Activated CD4-positive, alpha-beta T cell treated with anti-CD3 and anti-CD28 coated beads for 36 hours (primary cell): ENCODE results near the gene FBXW2. TPM values are rescaled to one million over a fixed set of nuclear protein-coding genes. Genes with fewer than 3 reads are reported as not detected.
A peak's percentile ranks its signal among the peaks of the same experiment; 100 is the strongest.
"Not testable (repeated sequence)": the region's sequence is repeated elsewhere in the genome, so short reads cannot be mapped to it uniquely, and the experiment has no call there.

Experiments used
- ATAC-seq: fragments of 200-7000 bp; cut with Tn5 transposase; one replicate; pipeline ENCODE4 v1.10.0; 2021; ENCODE audit warnings: mild to moderate bottlenecking, moderate library complexity
- CTCF ChIA-PET: fragments of 350-600 bp; sonication (Branson Sonifier 250); formaldehyde crosslinking; loops from one replicate; lab custom pipeline; 2021; ENCODE audit warnings: antibody characterized with exemption; lab: Charles Lee
- POLR2A ChIA-PET: fragments of 350-600 bp; sonication (Branson Sonifier 250); formaldehyde crosslinking; loops from one replicate; lab custom pipeline; 2021; ENCODE audit warnings: antibody characterized with exemption, inconsistent platforms; lab: Charles Lee
- DNase-seq: peaks from one replicate; pipeline ENCODE4 v3.0.0-alpha.2; 2020
- H3K27ac Mint-ChIP-seq: one replicate; pipeline ENCODE4 v1.8.0; 2021; ENCODE audit warnings: mixed read lengths
- H3K27me3 Mint-ChIP-seq: one replicate; pipeline ENCODE4 v1.8.0; 2021; ENCODE audit warnings: mixed read lengths
- H3K36me3 Mint-ChIP-seq: one replicate; pipeline ENCODE4 v1.8.0; 2021; ENCODE audit warnings: low read depth, mixed read lengths
- H3K4me1 Mint-ChIP-seq: one replicate; pipeline ENCODE4 v1.8.0; 2021; ENCODE audit warnings: mixed read lengths
- H3K4me3 Mint-ChIP-seq: one replicate; pipeline ENCODE4 v1.8.0; 2021; ENCODE audit warnings: mild to moderate bottlenecking, moderate library complexity, mixed read lengths
- H3K9me3 Mint-ChIP-seq: one replicate; pipeline ENCODE4 v1.8.0; 2021; ENCODE audit warnings: low read depth, mixed read lengths
- intact Hi-C, 2 experiments: fragments of 100-400 bp; cut with DNase I in 1 of 2; cut with micrococcal nuclease in 1 of 2; formaldehyde crosslinking; loops; one replicate each; pipeline versions ENCODE4 v1.14.2 to v1.15.1; 2022 to 2024; cut with DNase I, micrococcal nuclease
- total RNA-seq, 2 experiments: library from RNA; stranded (reverse); gene quantifications; one replicate each; pipeline ENCODE4 v1.2.3, GENCODE V29; 2021

The FBXW2 gene
- total RNA-seq, 2 experiments from 2014 or later, result 53.0 to 68.1 TPM

DNA sequence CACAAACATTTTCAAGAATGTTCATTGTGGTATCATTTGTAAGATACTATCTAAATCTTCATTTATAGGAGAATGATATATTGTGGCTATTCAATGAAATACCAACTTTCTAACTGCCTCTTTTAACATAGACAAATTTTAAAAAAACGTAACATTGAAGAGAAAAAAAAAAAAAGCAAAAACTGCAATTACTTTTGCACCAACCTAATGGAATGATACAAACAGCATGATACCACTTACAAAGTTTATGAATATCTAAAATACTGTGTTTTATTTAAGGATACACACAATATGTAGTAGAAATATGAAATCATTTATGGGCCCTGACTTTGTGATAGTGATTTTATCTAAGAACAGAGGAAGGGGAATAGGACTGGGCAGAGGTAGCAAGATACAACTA, 25.4 kb upstream of the FBXW2 start:
- Mint-ChIP-seq H3K4me1 (peaks cover 2% of the 10 kb centered on the region), H3K27me3 (no peaks in the 10 kb centered on the region), H3K4me3 (no peak overlapping the region), H3K36me3 (peaks cover 45% of the 10 kb centered on the region), H3K9me3 (no peaks in the 10 kb centered on the region), H3K27ac (no peak overlapping the region)
- intact Hi-C loops, result no loop called here
- ChIA-PET POLR2A (no interaction called here), CTCF (no interaction called here)
- ATAC-seq (no peak), DNase-seq (no peak)

DNA sequence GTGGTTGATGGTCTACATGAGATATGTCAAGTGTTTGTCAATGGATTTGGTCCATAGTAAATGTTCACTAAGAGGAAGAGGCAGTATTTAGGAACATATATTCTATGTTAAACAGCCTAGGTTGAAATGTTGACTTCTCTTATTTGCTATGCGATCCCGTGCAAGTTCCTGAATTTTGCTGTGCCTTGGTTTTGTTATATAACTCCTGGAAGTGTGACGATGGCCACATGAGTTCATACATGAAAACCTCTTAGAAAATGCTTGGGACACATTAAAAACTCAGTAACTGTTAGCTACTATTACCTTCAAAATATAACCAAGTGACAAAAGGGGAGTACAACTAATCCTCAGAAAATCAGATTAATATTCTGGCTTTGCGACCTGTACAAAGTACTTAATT, 21.9 kb upstream of the FBXW2 start:
- Mint-ChIP-seq H3K36me3 (peaks cover 44% of the 10 kb centered on the region), H3K27ac (no peak overlapping the region), H3K4me3 (no peak overlapping the region), H3K27me3 (no peaks in the 10 kb centered on the region), H3K4me1 (peaks cover 6% of the 10 kb centered on the region), H3K9me3 (no peaks in the 10 kb centered on the region)
- POLR2A ChIA-PET, result no interaction called here
- CTCF ChIA-PET, result no interaction called here
- DNase-seq (no peak), ATAC-seq (no peak)
- intact Hi-C loops, result no loop called here

DNA sequence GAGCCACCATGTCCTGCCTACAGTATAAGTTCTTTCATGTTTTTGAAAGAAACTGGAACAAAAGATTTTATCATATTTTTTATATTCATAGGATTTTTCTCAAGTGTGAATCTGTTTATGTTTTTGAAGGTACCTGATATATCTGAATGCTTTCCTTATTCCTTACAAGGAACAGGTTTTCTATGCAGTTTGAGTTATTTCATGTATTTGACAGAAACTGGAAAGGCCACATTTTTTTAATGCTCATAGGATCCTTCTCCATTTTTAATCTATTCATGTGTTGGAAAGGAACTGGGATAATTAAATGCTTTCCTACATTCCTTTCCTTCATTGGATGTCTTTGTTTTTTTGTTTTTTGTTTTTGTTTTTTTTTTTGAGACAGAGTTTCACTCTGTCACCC, 15.7 kb upstream of the FBXW2 start:
- intact Hi-C loops, result no loop called here
- DNase-seq (no peak), ATAC-seq (no peak)
- H3K36me3 Mint-ChIP-seq, result peaks cover 37% of the 10 kb centered on the region
- H3K27me3 Mint-ChIP-seq, result no peaks in the 10 kb centered on the region
- ChIA-PET POLR2A (no interaction called here), CTCF (no interaction called here)
- no peak overlapping the region for H3K27ac Mint-ChIP-seq
- peaks cover 6% of the 10 kb centered on the region for H3K4me1 Mint-ChIP-seq
- peaks cover 32% of the 10 kb centered on the region for H3K9me3 Mint-ChIP-seq
- no peak overlapping the region for H3K4me3 Mint-ChIP-seq

DNA sequence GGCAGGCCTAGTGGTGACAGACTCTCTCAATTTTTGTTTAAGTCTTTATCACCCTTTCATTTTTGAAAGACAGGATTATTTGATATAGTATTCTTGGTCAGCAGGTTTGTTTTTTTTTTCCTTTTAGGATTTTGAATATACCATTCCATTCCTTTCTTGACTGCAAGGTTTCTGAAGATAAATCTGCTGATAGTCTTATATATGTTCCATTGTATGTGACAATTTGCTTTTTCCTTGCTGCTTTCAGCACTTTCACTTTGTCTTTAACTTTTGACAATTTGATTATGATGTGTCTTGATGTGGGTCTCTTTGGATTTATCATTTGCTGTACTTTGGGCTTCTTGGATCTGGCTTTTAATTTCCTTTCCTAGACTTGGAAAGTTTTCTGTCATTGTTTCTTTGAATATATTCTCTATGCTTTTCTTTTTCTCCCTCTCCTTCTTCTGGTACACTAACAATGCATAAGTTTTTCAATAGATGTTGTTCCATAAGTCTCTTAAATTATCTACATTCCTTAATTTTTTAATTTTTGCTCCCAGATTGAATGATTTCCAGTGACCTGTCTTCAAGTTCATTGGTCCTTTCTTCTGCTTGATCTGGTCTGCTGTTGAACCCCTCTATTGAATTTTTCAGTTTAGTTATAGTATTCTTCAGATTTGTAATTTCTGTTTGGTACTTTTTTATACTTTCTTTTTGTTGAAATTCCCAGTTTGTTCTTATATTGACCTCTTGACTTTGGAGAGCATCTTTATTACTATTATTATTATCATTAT, 14.6 kb upstream of the FBXW2 start:
- H3K27ac Mint-ChIP-seq, result no peak overlapping the region
- ATAC-seq (no peak), DNase-seq (no peak)
- ChIA-PET POLR2A (no interaction called here), CTCF (interaction anchor here (0.6 kb wide), 1 partner anchor 191 kb away, joined by 4 read pairs; no protein-coding TSS in a partner anchor)
- no peaks in the 10 kb centered on the region for H3K4me1 Mint-ChIP-seq
- H3K9me3 Mint-ChIP-seq, result peaks cover 32% of the 10 kb centered on the region
- no peaks in the 10 kb centered on the region for H3K27me3 Mint-ChIP-seq
- no peak overlapping the region for H3K4me3 Mint-ChIP-seq
- intact Hi-C loops, result no loop called here
- H3K36me3 Mint-ChIP-seq, result peaks cover 37% of the 10 kb centered on the region

DNA sequence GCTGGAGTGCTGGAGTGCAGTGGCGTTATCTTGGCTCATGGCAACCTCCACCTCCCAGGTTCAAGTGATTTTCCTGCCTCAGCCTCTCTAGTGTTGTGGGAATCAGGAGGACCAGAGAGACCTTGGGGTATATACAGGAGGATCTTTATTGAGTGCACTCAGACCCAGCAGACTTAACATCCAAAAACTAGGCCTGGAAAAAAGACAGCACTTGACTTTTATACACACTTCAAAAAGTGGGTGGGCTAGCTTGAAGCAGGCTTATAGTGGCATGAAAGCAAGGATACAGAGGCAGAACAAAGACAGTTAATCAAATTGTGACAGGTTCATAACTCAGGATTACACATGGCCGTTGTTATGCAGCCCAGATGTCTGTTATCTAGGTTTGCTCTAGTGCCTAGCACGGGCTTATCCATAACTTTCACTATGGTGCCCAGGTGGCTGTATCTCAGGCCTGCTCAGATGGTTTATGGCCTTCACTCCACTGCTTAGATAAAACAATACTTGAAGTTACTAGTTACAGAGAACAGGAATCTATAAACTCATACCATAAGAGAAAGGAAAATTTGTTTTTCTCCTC, 11.7 kb upstream of the FBXW2 start:
- POLR2A ChIA-PET, ATAC-seq, H3K27me3 Mint-ChIP-seq, H3K27ac Mint-ChIP-seq, H3K4me3 Mint-ChIP-seq, DNase-seq, CTCF ChIA-PET, intact Hi-C loops, H3K4me1 Mint-ChIP-seq: not testable (repeated sequence)
- Mint-ChIP-seq H3K36me3 (peaks cover 27% of the 10 kb centered on the region), H3K9me3 (peaks cover 32% of the 10 kb centered on the region)

DNA sequence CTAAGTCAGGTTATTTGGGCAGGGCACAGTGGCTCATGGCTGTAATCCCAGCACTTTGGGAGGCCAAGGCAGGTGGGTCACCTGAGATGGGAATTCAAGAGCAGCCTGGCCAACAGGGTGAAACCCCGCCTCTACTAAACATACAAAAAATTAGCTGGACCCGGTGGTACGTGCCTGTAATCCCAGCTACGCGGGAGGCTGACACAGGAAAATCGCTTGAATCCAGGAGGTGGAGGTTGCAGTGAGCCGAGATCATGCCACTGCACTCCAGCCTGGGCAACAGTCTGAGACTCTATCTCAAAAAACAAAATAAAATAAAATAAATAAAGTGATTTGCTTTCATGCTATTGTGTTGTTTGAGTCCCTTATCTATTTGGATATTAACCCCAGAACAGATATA, 8.2 kb upstream of the FBXW2 start:
- Mint-ChIP-seq H3K36me3 (peaks cover 6% of the 10 kb centered on the region), H3K4me1 (no peaks in the 10 kb centered on the region), H3K27ac (no peak overlapping the region), H3K4me3 (no peak overlapping the region), H3K27me3 (no peaks in the 10 kb centered on the region), H3K9me3 (peaks cover 14% of the 10 kb centered on the region)
- intact Hi-C loops, result no loop called here
- DNase-seq (no peak), ATAC-seq (no peak)
- CTCF ChIA-PET, result interaction anchor here (0.6 to 0.9 kb wide), 2 partner anchors 10 to 255 kb away, joined by 3 read pairs; no protein-coding TSS in a partner anchor
- POLR2A ChIA-PET, result no interaction called here

DNA sequence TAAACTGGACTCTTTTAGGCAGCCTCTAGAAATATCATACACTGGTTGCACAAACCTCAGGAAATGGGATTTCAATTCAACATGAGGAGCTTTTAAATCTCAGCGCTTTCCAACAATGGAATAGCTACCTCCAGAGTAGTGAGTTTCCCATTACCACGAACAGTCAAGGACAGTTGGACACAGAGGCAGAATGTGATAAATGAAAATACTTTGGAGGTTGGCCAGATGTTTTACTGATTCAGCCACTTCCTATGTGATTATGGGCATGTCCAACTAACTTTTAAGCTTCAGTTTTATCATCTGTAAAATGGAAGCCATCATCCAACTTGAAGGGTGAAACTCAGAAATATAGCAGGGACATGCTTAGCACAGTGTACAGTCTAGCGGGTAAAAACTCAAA, 2.1 kb downstream of the FBXW2 start:
- intact Hi-C loops, result loop anchor here in 1 of 2 experiments (5.0 kb wide), 1 partner anchor 411 kb away; the partner anchor contains the start of gene RAB14
- DNase-seq (no peak), ATAC-seq (no peak)
- H3K36me3 Mint-ChIP-seq, result peaks cover 33% of the 10 kb centered on the region
- H3K27ac Mint-ChIP-seq, result peak overlapping the region; percentile 35
- peaks cover 54% of the 10 kb centered on the region for H3K4me1 Mint-ChIP-seq
- ChIA-PET CTCF (interaction anchor here (0.6 kb wide), 1 partner anchor 36 kb away, joined by 3 read pairs; no protein-coding TSS in a partner anchor), POLR2A (interaction anchor here (0.8 kb wide), 1 partner anchor 55 kb away, joined by 3 read pairs; no protein-coding TSS in a partner anchor)
- H3K27me3 Mint-ChIP-seq, result no peaks in the 10 kb centered on the region
- H3K9me3 Mint-ChIP-seq, result no peaks in the 10 kb centered on the region
- H3K4me3 Mint-ChIP-seq, result peak overlapping the region; percentile 93

DNA sequence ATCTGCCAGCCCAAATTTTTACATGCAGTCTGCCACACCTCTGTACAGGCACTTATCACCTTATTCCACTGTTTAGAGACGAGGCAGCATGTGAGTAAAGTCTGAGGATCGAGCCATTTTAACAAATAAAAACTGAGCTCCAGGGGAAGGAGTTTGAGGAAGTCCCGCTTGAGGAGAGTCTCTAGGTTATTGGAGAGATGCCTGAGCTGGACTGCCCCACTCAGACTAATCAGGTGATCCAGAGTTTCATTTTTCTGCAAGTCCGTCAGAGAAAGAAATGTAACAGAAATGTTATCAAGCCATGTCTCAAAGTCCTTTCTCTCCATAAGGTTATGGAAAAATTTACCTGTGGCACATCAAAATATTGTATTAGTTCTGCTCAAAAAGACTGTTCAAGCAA, 5.3 kb downstream of the FBXW2 start:
- H3K36me3 Mint-ChIP-seq, result peaks cover 46% of the 10 kb centered on the region

DNA sequence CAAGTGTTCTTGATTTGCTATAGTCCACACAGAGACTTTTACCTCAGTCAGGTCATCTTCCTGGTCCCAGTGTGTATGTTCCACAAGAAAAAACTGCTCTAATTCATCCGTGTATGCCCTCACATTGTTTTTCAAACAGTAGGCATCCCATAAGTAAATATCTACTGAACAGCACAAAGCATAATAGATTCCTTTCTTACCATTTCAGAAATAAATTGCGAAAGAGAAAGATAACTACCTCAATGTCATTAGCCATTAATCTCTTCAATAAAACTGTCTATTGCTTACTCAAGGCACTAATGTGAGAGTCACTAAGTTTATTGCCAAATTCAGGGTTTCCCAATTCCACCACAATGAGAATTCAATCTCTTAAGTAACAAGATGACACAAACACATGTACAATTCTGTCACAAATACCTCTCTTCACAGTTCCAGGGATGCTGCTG, 9.6 kb downstream of the FBXW2 start:
- no peaks in the 10 kb centered on the region for H3K9me3 Mint-ChIP-seq
- ATAC-seq, result no peak
- no peaks in the 10 kb centered on the region for H3K27me3 Mint-ChIP-seq
- DNase-seq, result no peak
- H3K4me3 Mint-ChIP-seq, result no peak overlapping the region
- ChIA-PET CTCF (no interaction called here), POLR2A (no interaction called here)
- peak overlapping the region; percentile 47 for H3K27ac Mint-ChIP-seq
- peaks cover 46% of the 10 kb centered on the region for H3K4me1 Mint-ChIP-seq
- intact Hi-C loops, result no loop called here
- H3K36me3 Mint-ChIP-seq, result peaks cover 58% of the 10 kb centered on the region

More for the DNA sequence above, 5.3 kb downstream of the FBXW2 start:
- no peak overlapping the region for H3K4me3 Mint-ChIP-seq
- peaks cover 65% of the 10 kb centered on the region for H3K4me1 Mint-ChIP-seq
- CTCF ChIA-PET, result interaction anchor here (0.6 kb wide), 2 partner anchors 44 to 373 kb away, joined by 3 read pairs; no protein-coding TSS in a partner anchor
- no peaks in the 10 kb centered on the region for H3K27me3 Mint-ChIP-seq
- POLR2A ChIA-PET, result no interaction called here
- DNase-seq (no peak), ATAC-seq (no peak)
- intact Hi-C loops, result no loop called here
- no peak overlapping the region for H3K27ac Mint-ChIP-seq
- no peaks in the 10 kb centered on the region for H3K9me3 Mint-ChIP-seq

DNA sequence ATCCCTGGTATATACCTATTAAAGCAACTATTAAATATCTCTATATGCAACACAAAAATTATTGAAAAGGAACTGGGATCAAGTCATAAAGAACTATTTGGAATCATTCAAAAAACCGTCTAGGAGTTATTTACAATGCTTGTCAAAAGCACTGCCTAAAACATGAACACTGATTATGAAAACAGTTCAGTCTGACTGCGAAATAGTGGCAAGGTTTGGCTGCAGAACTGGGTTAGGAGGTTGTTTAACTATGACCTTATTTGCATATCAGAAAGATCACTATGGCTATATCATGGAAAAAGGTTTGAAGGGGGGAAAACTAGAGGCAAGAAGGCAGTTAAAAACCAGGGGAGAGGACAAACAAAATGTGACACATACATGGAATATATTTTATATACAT, 12.0 kb downstream of the FBXW2 start:
- Mint-ChIP-seq H3K36me3 (peaks cover 60% of the 10 kb centered on the region), H3K27ac (peak overlapping the region; percentile 15), H3K27me3 (no peaks in the 10 kb centered on the region), H3K4me1 (peaks cover 34% of the 10 kb centered on the region), H3K4me3 (no peak overlapping the region), H3K9me3 (no peaks in the 10 kb centered on the region)
- ChIA-PET CTCF (interaction anchor here (1.2 kb wide), 1 partner anchor 14 kb away, joined by 3 read pairs; no protein-coding TSS in a partner anchor), POLR2A (no interaction called here)
- no peak for DNase-seq
- intact Hi-C loops, result no loop called here
- no peak for ATAC-seq

DNA sequence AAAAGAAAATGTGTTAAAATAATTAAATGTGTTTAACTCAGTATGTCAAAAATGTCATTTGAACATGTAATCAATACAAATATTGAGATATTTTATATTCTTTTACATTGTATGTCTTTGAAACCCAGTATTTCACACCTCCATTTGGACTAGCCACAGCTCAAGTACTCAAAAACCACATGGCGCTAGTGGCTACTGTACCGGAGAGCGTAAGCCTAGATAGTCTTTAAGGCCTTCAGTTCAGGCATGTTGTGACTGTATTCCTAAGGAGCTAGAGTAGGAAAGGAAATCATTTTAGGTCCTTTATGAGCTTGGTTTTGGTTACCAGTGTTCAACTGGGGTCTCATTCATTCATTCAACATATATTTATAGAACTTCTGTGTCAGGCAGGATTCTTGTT, 12.8 kb downstream of the FBXW2 start:
- intact Hi-C loops, result no loop called here
- Mint-ChIP-seq H3K27ac (no peak overlapping the region), H3K4me3 (no peak overlapping the region), H3K36me3 (peaks cover 59% of the 10 kb centered on the region), H3K4me1 (peaks cover 27% of the 10 kb centered on the region), H3K9me3 (no peaks in the 10 kb centered on the region), H3K27me3 (no peaks in the 10 kb centered on the region)
- CTCF ChIA-PET, result interaction anchor here (0.9 to 1.2 kb wide), 3 partner anchors 13 to 20 kb away, joined by 3 read pairs; no protein-coding TSS in a partner anchor
- POLR2A ChIA-PET, result no interaction called here
- no peak for DNase-seq
- no peak for ATAC-seq
